Kidney (tissue), 14 donors: ENCODE measurements around the gene CCNY. TPM values are rescaled to one million over a fixed set of nuclear protein-coding genes. Genes with fewer than 3 reads are reported as not detected.

Experiments
- DNase-seq, 5 donors: peaks; one replicate each; pipeline ENCODE4 v3.0.0-alpha.2; 2013 to 2020
- FAIRE-seq: peaks from 2 replicates; lab custom pipeline; 2012; peaks lifted over from hg19 to GRCh38; lab: Jason Lieb, UNC
- H3K27ac ChIP-seq, 2 donors: one replicate each; pipeline ENCODE4 v1.7.0; 2013; ENCODE audit warnings: low read depth in 2 of 2, low read length in 2 of 2, inconsistent platforms in 1 of 2
- H3K27me3 ChIP-seq: one replicate; pipeline ENCODE4 v1.7.1; 2013; ENCODE audit warnings: low read length, inconsistent platforms; ENCODE audit not compliant: control insufficient read depth, insufficient read depth
- H3K36me3 ChIP-seq, 3 donors: one replicate each; pipeline versions ENCODE4 v1.7.0 to v1.7.1; 2013; ENCODE audit warnings: low read length in 3 of 3, control low read depth in 1 of 3, inconsistent platforms in 1 of 3; ENCODE audit not compliant: insufficient read depth in 3 of 3, control insufficient read depth in 2 of 3
- H3K4me1 ChIP-seq, 3 donors: one replicate each; pipeline versions ENCODE4 v1.7.0 to v1.7.1; 2013; ENCODE audit warnings: low read length in 3 of 3, inconsistent platforms in 1 of 3, low read depth in 1 of 3; ENCODE audit not compliant: control insufficient read depth in 2 of 3, insufficient read depth in 2 of 3
- H3K4me3 ChIP-seq, 3 donors: one replicate each; pipeline versions ENCODE4 v1.7.0 to v1.8.1; 2013; ENCODE audit warnings: low read length in 3 of 3, control low read depth in 1 of 3, inconsistent platforms in 1 of 3
- H3K9ac ChIP-seq, 3 donors: one replicate each; pipeline versions ENCODE4 v1.7.0 to v1.7.1; 2013; ENCODE audit warnings: low read length in 3 of 3, control low read depth in 1 of 3, inconsistent platforms in 1 of 3
- H3K9me3 ChIP-seq, 3 donors: one replicate each; pipeline versions ENCODE4 v1.7.0 to v1.7.1; 2013; ENCODE audit warnings: low read length in 3 of 3, control low read depth in 1 of 3, inconsistent platforms in 1 of 3; ENCODE audit not compliant: control insufficient read depth in 2 of 3, insufficient read depth in 1 of 3
- CTCF ChIP-seq: IDR thresholded peaks from 3 replicates; pipeline ENCODE4 v1.5.1; 2012; ENCODE audit warnings: mild to moderate bottlenecking, moderate library complexity, borderline replicate concordance; ENCODE audit not compliant: insufficient read depth; ENCODE audit errors: extremely low read depth
- intact Hi-C: fragments of 100-400 bp; cut with DNase I; formaldehyde crosslinking; loops from one replicate; pipeline ENCODE4 v1.11.1; 2022
- polyA plus RNA-seq: library from polyadenylated mRNA; stranded (reverse); fragments of 350-450 nt; fragmentation: Illumina TruSeq; extraction: RNeasy Lipid Tissue Mini Kit (QIAGEN cat#74804); gene quantifications from one replicate; pipeline ENCODE4 v1.2.3, GENCODE V29; 2014; ENCODE audit warnings: low read depth, low replicate concordance; ENCODE audit not compliant: insufficient read depth
- total RNA-seq: library from RNA; stranded (reverse); fragmentation: NEBNext Ultra II Directional; extraction: Animal tissue kit (Norgen Biotek cat#: 25700); gene quantifications from one replicate; pipeline ENCODE4 v1.2.1, GENCODE V29; 2021
- donor health status: control.
- donor health status: control.
- donor health status: control.
- donor health status: control.
- donor health status: control.
- donor health status: DM: yes; HTN: yes; CAD: no.
- donor health status: Normal renal cell carcinoma (clear cell type).

Gene CCNY
- total and polyA plus RNA-seq, 2 donors from 2014 or later: 45.6 to 77.2 TPM

- TF ChIP-seq CTCF: no peak
- peaks cover 0 to 4% (median under 1%) of the 10 kb centered on the region in 3 donors for H3K4me1 ChIP-seq
- no peak overlapping the region for H3K9ac ChIP-seq
- no peak overlapping the region for H3K27ac ChIP-seq
- H3K9me3 ChIP-seq: no peaks in the 10 kb centered on the region
- DNase-seq: no peak
- peaks cover 3 to 4% (median 4%) of the 10 kb centered on the region in 3 donors for H3K36me3 ChIP-seq
- no peak overlapping the region for H3K4me3 ChIP-seq
- intact Hi-C loops: no loop called here
- no peaks in the 10 kb centered on the region for H3K27me3 ChIP-seq
- no peak for FAIRE-seq
Observed at GRCh38 chr10:35541720-35542119, 205.4 kb downstream of the CCNY start.

- H3K9ac ChIP-seq: no peak overlapping the region
- H3K4me1 ChIP-seq: peaks cover 0 to 4% (median 3%) of the 10 kb centered on the region in 3 donors
- TF ChIP-seq CTCF: no peak
- no peaks in the 10 kb centered on the region for H3K9me3 ChIP-seq
- intact Hi-C loops: no loop called here
- H3K4me3 ChIP-seq: no peak overlapping the region
- no peaks in the 10 kb centered on the region for H3K27me3 ChIP-seq
- no peak for DNase-seq
- no peak overlapping the region for H3K27ac ChIP-seq
- peaks cover 4% of the 10 kb centered on the region in 3 donors for H3K36me3 ChIP-seq
- FAIRE-seq: no peak
Observed at GRCh38 chr10:35542303-35542702, 206.0 kb downstream of the CCNY start.

- no peak for DNase-seq
- Histone ChIP-seq H3K9me3 (no peaks in the 10 kb centered on the region), H3K9ac (no peak overlapping the region), H3K4me3 (no peak overlapping the region), H3K36me3 (peaks cover 4 to 12% (median 9%) of the 10 kb centered on the region in 3 donors), H3K27ac (no peak overlapping the region), H3K27me3 (no peaks in the 10 kb centered on the region), H3K4me1 (peaks cover 0 to 4% (median 3%) of the 10 kb centered on the region in 3 donors)
- FAIRE-seq: no peak
- intact Hi-C loops: no loop called here
- TF ChIP-seq CTCF: no peak
Observed at GRCh38 chr10:35545079-35545657, 208.9 kb downstream of the CCNY start.
